IMR-90 (cell line): ENCODE measurements around the gene GPBAR1.

Experiments
- NFE2L2 ChIP-seq: fragments of 150-350 bp; IDR thresholded peaks from 2 replicates; pipeline ENCODE4 v1.6.1; 2016; ENCODE audit warnings: low read depth, mild to moderate bottlenecking, low read length
- POLR2A ChIP-seq: IDR thresholded peaks from 2 replicates; pipeline ENCODE4 v1.6.1; 2012; ENCODE audit warnings: mild to moderate bottlenecking, low read depth, low read length
- TF ChIP-seq, protein P1 (sequence below): conservative IDR thresholded peaks from 2 replicates; pipeline ENCODE4 v1.5.1; 2012; ENCODE audit warnings: mild to moderate bottlenecking, low read depth, low read length, improper control_type of control experiment

GRCh38 chr2:218224186-218224585, 36.6 kb upstream of the GPBAR1 start:
- TF ChIP-seq, protein P1, sequence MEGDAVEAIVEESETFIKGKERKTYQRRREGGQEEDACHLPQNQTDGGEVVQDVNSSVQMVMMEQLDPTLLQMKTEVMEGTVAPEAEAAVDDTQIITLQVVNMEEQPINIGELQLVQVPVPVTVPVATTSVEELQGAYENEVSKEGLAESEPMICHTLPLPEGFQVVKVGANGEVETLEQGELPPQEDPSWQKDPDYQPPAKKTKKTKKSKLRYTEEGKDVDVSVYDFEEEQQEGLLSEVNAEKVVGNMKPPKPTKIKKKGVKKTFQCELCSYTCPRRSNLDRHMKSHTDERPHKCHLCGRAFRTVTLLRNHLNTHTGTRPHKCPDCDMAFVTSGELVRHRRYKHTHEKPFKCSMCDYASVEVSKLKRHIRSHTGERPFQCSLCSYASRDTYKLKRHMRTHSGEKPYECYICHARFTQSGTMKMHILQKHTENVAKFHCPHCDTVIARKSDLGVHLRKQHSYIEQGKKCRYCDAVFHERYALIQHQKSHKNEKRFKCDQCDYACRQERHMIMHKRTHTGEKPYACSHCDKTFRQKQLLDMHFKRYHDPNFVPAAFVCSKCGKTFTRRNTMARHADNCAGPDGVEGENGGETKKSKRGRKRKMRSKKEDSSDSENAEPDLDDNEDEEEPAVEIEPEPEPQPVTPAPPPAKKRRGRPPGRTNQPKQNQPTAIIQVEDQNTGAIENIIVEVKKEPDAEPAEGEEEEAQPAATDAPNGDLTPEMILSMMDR = no peak
- TF ChIP-seq NFE2L2 = no peak
- no peak for TF ChIP-seq POLR2A
